ENCODE measurements around the gene STIP1. TPM values are rescaled to one million over a fixed set of nuclear protein-coding genes. Genes with fewer than 3 reads are reported as not detected.
A peak's percentile ranks its signal among the peaks of the same experiment; 100 is the strongest.

Gene STIP1
- total RNA-seq, 1 experiment from 2014 or later, result 557 TPM

DNA sequence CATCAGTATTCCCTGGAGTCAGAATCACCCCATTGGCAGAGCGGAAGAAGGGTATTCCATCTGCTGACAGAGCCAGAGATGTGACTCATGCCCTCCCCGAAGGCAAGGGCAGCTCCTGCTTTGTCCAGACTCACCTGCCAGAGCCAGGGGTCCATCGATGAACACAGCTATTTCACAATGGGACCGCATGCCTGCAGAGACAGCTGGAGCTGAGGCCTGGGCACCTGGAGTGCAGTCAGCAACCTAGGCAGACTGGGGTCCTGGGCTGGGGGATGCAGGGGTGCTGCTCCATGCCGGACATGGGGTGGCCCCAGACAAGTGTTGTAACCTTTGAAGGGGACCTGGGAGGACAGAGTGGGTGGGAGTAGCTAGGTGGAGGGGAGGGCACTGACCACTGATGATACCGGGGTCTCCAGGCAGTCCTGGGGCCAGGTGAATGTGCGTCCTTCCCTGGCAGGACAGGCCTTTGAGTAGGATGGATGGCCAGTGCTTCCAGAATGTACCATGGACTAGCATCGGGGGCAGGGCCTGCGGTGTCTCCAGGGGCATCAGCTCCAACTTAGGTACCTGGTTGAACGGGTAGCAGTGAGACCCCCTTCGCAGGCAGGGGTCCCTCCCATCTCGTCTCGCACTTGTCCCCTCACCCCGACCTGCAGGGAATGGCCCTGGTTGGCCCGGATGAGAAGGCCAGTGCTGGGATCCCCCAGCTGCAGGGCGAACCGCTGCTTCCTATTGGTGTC lies 38.4 kb downstream of the STIP1 start:
- CTCF ChIA-PET, result interaction anchor here (1.0 kb wide), 1 partner anchor 20 kb away, joined by 5 read pairs; no protein-coding TSS in a partner anchor
- no peak overlapping the region for H3K4me3 ChIP-seq (ENCODE audit: low read length)
- H3K4me2 ChIP-seq (ENCODE audit: low read length), result no peak overlapping the region
- TF ChIP-seq EZH2phosphoT487 (IDR thresholded peaks at IDR 0.05; ENCODE audit: borderline replicate concordance, low read length), result no peak
- no peak for TF ChIP-seq EZH2 (IDR thresholded peaks at IDR 0.05; ENCODE audit: low read length, unreplicated experiment)
- TF ChIP-seq, protein P1, sequence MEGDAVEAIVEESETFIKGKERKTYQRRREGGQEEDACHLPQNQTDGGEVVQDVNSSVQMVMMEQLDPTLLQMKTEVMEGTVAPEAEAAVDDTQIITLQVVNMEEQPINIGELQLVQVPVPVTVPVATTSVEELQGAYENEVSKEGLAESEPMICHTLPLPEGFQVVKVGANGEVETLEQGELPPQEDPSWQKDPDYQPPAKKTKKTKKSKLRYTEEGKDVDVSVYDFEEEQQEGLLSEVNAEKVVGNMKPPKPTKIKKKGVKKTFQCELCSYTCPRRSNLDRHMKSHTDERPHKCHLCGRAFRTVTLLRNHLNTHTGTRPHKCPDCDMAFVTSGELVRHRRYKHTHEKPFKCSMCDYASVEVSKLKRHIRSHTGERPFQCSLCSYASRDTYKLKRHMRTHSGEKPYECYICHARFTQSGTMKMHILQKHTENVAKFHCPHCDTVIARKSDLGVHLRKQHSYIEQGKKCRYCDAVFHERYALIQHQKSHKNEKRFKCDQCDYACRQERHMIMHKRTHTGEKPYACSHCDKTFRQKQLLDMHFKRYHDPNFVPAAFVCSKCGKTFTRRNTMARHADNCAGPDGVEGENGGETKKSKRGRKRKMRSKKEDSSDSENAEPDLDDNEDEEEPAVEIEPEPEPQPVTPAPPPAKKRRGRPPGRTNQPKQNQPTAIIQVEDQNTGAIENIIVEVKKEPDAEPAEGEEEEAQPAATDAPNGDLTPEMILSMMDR (conservative IDR thresholded peaks at IDR 0.05; ENCODE audit: low read depth, low read length), result no peak
- H4K20me1 ChIP-seq (ENCODE audit: low read length), result no peaks in the 10 kb centered on the region
- H3K79me2 ChIP-seq (ENCODE audit: low read length), result peaks cover 21% of the 10 kb centered on the region
- H3K9me2 ChIP-seq (replicated peaks; ENCODE audit: low read length), result no peaks in the 10 kb centered on the region
- POLR2A ChIA-PET (ENCODE audit: unreplicated experiment), result no interaction called here
- no TSS peak for BruUV-seq (replicated peaks)
- H2AFZ ChIP-seq (ENCODE audit: low read length), result no peak overlapping the region
- H3K4me1 ChIP-seq (ENCODE audit: insufficient read depth, low read length), result peaks cover 29% of the 10 kb centered on the region
- H3F3A ChIP-seq (ENCODE audit: low read length, unreplicated experiment), result no peaks in the 10 kb centered on the region
- intact Hi-C loops (cut with micrococcal nuclease), result no loop called here
- no peaks in the 10 kb centered on the region for H3K27me3 ChIP-seq (ENCODE audit: low read length)
- no peak overlapping the region for H3K27ac ChIP-seq (ENCODE audit: low read length)
- H3K9ac ChIP-seq (ENCODE audit: low read length), result no peak overlapping the region
- ATAC-seq (peak; percentile 12; the same call in 1 of the 2 replicates), DNase-seq (peak; percentile 49)
- 0 out of 2 replicates have a peak, but pooled peaks cover 3% of the 10 kb centered on the region for H3K36me3 ChIP-seq (ENCODE audit: low read depth, low read length)
- H3K9me3 ChIP-seq (ENCODE audit: low read length), result no peaks in the 10 kb centered on the region

DNA sequence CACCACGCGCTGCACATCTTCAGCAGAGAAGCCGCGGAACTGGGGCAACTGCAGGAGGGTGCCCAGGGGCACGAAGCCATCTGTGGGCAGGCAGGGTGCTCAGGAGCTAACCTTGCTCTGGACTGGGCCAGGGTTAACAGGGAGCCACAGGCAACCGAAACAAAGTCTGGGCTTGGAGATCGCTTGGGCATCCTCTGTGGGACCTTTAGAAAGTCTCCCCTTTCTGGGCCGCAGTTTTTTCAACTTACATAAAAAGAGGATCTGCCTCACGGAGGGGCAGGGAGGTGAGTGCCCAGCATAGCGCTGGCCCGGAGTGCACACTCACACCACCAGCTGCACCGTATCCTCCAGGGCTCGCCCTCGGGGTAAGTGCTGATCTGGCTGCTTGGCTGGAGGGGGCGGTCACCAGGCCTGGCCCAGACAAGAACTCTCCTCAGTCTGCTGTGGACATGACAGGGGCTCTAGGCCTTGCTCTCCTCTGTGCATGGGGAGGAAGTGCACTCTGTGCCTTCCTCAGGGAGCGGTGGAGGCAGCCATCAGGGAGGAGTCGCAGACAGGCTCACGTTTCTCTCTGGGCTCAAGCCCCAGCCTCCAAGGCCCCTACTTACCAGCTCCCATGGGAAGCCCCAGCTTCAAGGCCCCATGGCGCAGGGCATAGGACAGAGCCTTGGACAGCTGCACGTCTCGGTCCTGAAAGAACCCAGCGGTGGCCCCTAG lies 39.1 kb downstream of the STIP1 start:
- Histone ChIP-seq H2AFZ (ENCODE audit: low read length) (no peak overlapping the region), H3K79me2 (ENCODE audit: low read length) (peaks cover 21% of the 10 kb centered on the region), H3K36me3 (ENCODE audit: low read depth, low read length) (0 out of 2 replicates have a peak, but pooled peaks cover 3% of the 10 kb centered on the region), H3K4me2 (ENCODE audit: low read length) (peak overlapping the region; percentile 97), H3K9ac (ENCODE audit: low read length) (no peak overlapping the region; the same call in 1 of the 2 replicates), H3K4me3 (ENCODE audit: low read length) (peak overlapping the region; percentile 83), H3K27me3 (ENCODE audit: low read length) (no peaks in the 10 kb centered on the region), H3K27ac (ENCODE audit: low read length) (no peak overlapping the region), H4K20me1 (ENCODE audit: low read length) (no peaks in the 10 kb centered on the region), H3K9me3 (ENCODE audit: low read length) (no peaks in the 10 kb centered on the region), H3K9me2 (replicated peaks; ENCODE audit: low read length) (no peaks in the 10 kb centered on the region), H3K4me1 (ENCODE audit: insufficient read depth, low read length) (peaks cover 34% of the 10 kb centered on the region), H3F3A (ENCODE audit: low read length, unreplicated experiment) (no peaks in the 10 kb centered on the region)
- BruUV-seq (replicated peaks), result no TSS peak
- ChIA-PET POLR2A (ENCODE audit: unreplicated experiment) (no interaction called here), CTCF (no interaction called here)
- TF ChIP-seq, protein P1 (conservative IDR thresholded peaks at IDR 0.05; ENCODE audit: low read depth, low read length), result no peak
- TF ChIP-seq EZH2phosphoT487 (IDR thresholded peaks at IDR 0.05; ENCODE audit: borderline replicate concordance, low read length), result no peak
- TF ChIP-seq EZH2 (IDR thresholded peaks at IDR 0.05; ENCODE audit: low read length, unreplicated experiment), result no peak
- no peak for ATAC-seq
- no peak for DNase-seq
- intact Hi-C loops (cut with micrococcal nuclease), result no loop called here
